Right atrium auricular region (tissue), 2 donors: ENCODE data around the gene CDC14A. TPM values are rescaled to one million over a fixed set of nuclear protein-coding genes. Genes with fewer than 3 reads are reported as not detected.

ENCODE experiments used
- DNase-seq: peaks from one replicate; pipeline ENCODE4 v3.0.0-alpha.2; 2019; ENCODE audit warnings: low spot score
- H3K27ac ChIP-seq, 2 donors: fragments of 200-600 bp; sonication (generic); 1 replicate in 1 of 2; 2 replicates in 1 of 2; pipeline ENCODE4 v1.5.1; 2016 to 2019
- H3K27me3 ChIP-seq, 2 donors: fragments of 200-600 bp; sonication (generic); one replicate each; pipeline versions ENCODE4 v1.5.1 to v1.6.0; 2017 to 2019
- H3K36me3 ChIP-seq: fragments of 200-600 bp; sonication (generic); one replicate; pipeline ENCODE4 v1.5.1; 2016
- H3K4me1 ChIP-seq, 2 donors: fragments of 200-600 bp; sonication (generic); one replicate each; pipeline versions ENCODE4 v1.5.1 to v1.6.0; 2017 to 2019
- H3K4me3 ChIP-seq, 2 donors: fragments of 200-600 bp; sonication (generic); 1 replicate in 1 of 2; 2 replicates in 1 of 2; pipeline ENCODE4 v1.5.1; 2017 to 2019; ENCODE audit warnings: mild to moderate bottlenecking in 1 of 2, moderate library complexity in 1 of 2
- H3K9me3 ChIP-seq, 2 donors: fragments of 200-600 bp; sonication (generic); one replicate each; pipeline ENCODE4 v1.5.1; 2019
- total RNA-seq, 2 donors: library from RNA; depleted of rRNA; stranded (reverse); fragments of >200 nt; gene quantifications; one replicate each; pipeline ENCODE4 v1.1.0, GENCODE V29; 2016
- TF ChIP-seq, protein P1 (sequence below), 2 donors: fragments of 200-600 bp; sonication (generic); IDR thresholded peaks; one replicate each; pipeline ENCODE4 v1.5.1; 2019; ENCODE audit warnings: antibody characterized with exemption in 2 of 2

Gene CDC14A
- total RNA-seq, 2 donors from 2014 or later: 5.3 to 5.5 TPM

DNA sequence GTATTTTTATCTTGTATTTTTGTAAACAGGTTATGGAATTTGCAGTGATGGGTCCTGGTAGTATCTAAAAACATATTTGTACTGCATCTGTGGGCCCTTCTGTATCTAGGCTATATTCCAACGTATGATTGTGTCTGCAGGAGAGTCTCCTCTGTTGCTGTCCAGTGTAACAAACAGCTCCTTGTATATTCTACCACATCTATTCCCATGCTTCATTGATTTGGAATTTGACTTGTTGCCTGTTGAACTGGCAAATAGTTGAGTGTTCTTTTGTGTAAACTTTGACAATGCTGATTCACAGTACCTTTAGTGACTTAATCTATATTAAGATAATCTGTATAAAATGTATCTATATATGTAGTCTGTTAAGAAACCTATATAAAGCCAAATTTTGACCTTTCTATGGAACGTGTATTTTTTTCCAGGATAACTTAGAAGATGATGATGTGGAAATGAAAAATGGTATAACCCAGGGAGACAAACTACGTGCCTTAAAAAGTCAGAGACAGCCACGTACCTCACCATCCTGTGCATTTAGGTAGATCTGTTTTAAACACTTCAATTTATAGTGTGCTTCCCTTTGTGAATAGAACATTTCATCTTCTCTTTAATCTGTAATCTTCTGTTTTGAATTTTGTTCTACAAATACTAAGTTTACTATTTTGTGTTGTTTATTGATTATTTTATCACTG, 142.2 kb downstream of the CDC14A start:
- Histone ChIP-seq H3K9me3 (no peaks in the 10 kb centered on the region), H3K36me3 (peaks cover 26% of the 10 kb centered on the region), H3K27me3 (no peaks in the 10 kb centered on the region), H3K4me3 (no peak overlapping the region), H3K4me1 (no peaks in the 10 kb centered on the region), H3K27ac (no peak overlapping the region)
- DNase-seq: no peak
- TF ChIP-seq, protein P1, sequence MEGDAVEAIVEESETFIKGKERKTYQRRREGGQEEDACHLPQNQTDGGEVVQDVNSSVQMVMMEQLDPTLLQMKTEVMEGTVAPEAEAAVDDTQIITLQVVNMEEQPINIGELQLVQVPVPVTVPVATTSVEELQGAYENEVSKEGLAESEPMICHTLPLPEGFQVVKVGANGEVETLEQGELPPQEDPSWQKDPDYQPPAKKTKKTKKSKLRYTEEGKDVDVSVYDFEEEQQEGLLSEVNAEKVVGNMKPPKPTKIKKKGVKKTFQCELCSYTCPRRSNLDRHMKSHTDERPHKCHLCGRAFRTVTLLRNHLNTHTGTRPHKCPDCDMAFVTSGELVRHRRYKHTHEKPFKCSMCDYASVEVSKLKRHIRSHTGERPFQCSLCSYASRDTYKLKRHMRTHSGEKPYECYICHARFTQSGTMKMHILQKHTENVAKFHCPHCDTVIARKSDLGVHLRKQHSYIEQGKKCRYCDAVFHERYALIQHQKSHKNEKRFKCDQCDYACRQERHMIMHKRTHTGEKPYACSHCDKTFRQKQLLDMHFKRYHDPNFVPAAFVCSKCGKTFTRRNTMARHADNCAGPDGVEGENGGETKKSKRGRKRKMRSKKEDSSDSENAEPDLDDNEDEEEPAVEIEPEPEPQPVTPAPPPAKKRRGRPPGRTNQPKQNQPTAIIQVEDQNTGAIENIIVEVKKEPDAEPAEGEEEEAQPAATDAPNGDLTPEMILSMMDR (IDR thresholded peaks at IDR 0.05): no peak

DNA sequence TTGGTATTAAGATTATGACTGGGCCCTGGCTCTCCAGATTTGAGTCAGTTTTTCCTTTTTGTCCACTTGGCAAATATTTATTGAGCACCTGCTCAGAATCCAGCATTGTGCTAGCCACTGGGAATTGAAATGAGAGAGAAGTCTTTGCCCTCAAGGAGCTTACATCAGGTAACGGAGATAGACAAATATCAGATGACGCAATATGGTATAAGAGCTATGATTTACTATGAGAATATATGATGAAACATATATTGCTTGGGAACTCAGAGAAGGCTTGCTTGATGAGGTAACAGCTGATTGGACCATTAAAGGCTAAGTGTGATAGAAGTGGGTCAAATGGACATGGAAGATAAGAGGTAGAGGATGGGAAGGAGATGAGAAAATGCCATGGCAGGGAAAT, 144.6 kb downstream of the CDC14A start:
- no peak overlapping the region for H3K4me3 ChIP-seq
- H3K9me3 ChIP-seq: no peaks in the 10 kb centered on the region
- TF ChIP-seq, protein P1 (IDR thresholded peaks at IDR 0.05): no peak
- H3K36me3 ChIP-seq: peaks cover 35% of the 10 kb centered on the region
- no peaks in the 10 kb centered on the region for H3K27me3 ChIP-seq
- no peak overlapping the region for H3K27ac ChIP-seq
- DNase-seq: no peak
- no peaks in the 10 kb centered on the region for H3K4me1 ChIP-seq

DNA sequence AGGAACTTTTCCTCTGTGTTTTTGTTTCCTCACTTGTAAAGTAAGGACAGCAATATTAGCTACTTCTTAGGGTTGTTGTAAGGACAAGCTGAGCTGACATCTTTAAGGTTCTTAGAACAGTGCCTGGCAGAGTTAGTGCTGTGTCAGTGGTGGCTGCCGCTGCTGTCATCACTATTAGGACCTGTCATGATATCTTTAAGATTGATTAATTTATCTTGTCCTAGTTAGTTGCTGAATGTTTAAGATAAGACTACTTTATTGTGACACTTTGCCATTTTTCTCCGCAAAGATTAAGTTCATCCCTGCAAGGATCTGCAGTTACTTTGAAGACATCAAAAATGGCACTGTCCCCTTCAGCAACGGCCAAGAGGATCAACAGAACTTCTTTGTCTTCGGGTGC, 145.5 kb downstream of the CDC14A start:
- H3K4me1 ChIP-seq: no peaks in the 10 kb centered on the region
- peaks cover 35% of the 10 kb centered on the region for H3K36me3 ChIP-seq
- no peak overlapping the region for H3K4me3 ChIP-seq
- H3K27me3 ChIP-seq: no peaks in the 10 kb centered on the region
- no peak overlapping the region for H3K27ac ChIP-seq
- no peaks in the 10 kb centered on the region for H3K9me3 ChIP-seq
- DNase-seq: no peak
- TF ChIP-seq, protein P1 (IDR thresholded peaks at IDR 0.05): no peak

DNA sequence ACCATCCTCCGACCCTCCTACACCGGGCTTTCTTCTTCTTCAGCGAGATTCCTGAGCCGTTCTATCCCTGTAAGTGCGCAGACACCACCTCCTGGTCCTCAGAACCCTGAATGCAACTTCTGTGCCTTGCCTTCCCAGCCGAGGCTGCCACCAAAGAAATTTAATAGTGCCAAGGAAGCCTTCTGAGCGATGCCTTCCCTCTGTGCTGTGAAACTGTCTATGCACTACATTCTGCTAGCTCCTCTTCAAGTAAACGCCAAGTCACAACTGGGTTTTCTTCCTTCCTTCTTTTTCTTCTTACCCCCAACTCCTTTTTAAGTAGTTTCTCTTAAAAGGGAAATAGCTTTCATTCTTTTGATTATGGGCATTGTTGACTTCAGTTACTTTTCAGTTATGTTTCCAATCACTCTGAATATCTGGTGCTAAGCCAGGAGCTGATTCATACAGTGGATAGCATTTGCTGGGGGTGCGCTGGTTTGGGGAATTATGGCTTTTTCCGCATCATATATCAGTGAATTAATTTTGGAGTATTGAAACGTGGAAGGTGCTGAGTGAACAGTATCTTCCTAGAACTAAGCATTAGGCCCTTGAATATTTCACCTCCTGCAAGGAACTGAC, 147.0 kb downstream of the CDC14A start:
- H3K4me3 ChIP-seq: no peak overlapping the region
- H3K36me3 ChIP-seq: peaks cover 35% of the 10 kb centered on the region
- H3K9me3 ChIP-seq: no peaks in the 10 kb centered on the region
- no peaks in the 10 kb centered on the region for H3K4me1 ChIP-seq
- TF ChIP-seq, protein P1 (IDR thresholded peaks at IDR 0.05): no peak
- DNase-seq: no peak
- no peak overlapping the region for H3K27ac ChIP-seq
- no peaks in the 10 kb centered on the region for H3K27me3 ChIP-seq

DNA sequence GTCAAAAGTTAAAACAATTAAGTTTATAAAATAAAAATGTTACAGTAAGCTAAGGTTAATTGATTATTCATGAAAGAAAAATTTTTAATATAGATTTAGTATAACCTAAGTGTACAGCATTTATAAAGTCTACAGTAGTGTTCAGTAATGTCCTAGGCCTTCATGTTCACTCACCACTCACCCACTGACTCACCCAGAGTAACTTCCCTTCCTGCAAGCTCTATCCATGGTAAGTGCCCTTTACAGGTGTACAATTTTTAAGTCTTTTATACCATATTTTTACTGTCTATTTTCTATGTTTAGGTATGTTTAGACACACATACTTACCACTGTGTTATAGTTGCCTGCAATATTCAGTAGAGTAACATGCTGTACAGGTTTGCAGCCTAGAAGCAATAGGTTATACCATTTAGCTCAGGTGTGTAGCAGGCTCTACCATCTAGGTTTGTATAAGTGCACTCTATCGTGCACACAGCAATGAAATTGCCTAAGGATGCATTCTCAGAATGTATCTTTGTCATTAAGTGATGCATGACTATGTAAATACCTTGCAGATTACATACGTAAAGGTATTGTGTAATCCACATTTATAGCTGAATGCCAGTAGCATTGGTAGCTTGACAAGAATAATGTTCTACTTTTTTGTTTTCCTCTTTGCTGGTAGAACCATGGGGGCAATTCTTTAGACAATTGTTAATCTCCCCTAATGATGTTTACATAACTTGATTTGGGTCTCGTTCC, 149.9 kb downstream of the CDC14A start:
- H3K9me3 ChIP-seq: no peaks in the 10 kb centered on the region
- no peak for DNase-seq
- no peak overlapping the region for H3K27ac ChIP-seq
- TF ChIP-seq, protein P1 (IDR thresholded peaks at IDR 0.05): no peak
- H3K4me1 ChIP-seq: no peaks in the 10 kb centered on the region
- peaks cover 26% of the 10 kb centered on the region for H3K36me3 ChIP-seq
- H3K4me3 ChIP-seq: no peak overlapping the region
- no peaks in the 10 kb centered on the region for H3K27me3 ChIP-seq
